HG03558 (cell line): ENCODE measurements around the gene FAM204A.

ENCODE experiments used
- ATAC-seq: cut with Tn5 transposase; IDR thresholded peaks from one replicate; pipeline ENCODE4 v1.9.1; 2021; ENCODE audit warnings: moderate number of reproducible peaks; ENCODE audit not compliant: unreplicated experiment; ENCODE audit errors: extremely low read depth

Gene FAM204A

DNA sequence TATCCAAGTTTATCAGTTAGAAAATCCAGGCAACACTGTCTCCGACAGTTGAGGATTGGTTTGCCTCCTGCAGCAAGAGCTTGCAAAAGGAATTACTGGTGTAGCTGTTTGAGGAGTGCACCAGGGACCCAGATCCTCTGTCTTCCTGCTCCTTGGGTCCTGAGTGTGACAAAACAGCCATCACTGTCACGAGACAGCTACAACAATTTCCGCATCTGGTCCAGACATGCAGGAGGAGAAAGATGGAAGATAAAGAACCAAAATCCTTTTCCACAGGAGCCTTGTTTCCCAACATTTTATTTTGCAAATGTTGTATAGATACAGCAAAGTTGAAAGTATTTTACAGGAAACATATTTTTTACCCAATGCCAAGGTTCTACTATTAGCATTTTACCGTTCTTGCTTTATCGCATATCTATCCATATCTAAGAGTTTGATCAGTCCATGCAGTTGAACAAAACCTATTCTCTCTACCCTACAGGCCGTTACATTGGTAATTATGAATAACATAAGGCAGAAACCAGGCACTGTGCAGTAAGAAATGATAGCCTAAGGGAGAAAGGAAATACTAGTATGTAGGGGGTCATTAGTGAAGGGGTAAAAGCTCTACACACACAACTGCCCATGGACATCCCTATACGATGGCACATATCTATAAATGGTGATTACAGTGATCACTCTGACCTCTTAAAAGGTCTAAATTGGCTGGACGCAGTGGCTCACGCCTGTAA lies 54.9 kb downstream of the FAM204A start:
- no peak for ATAC-seq

DNA sequence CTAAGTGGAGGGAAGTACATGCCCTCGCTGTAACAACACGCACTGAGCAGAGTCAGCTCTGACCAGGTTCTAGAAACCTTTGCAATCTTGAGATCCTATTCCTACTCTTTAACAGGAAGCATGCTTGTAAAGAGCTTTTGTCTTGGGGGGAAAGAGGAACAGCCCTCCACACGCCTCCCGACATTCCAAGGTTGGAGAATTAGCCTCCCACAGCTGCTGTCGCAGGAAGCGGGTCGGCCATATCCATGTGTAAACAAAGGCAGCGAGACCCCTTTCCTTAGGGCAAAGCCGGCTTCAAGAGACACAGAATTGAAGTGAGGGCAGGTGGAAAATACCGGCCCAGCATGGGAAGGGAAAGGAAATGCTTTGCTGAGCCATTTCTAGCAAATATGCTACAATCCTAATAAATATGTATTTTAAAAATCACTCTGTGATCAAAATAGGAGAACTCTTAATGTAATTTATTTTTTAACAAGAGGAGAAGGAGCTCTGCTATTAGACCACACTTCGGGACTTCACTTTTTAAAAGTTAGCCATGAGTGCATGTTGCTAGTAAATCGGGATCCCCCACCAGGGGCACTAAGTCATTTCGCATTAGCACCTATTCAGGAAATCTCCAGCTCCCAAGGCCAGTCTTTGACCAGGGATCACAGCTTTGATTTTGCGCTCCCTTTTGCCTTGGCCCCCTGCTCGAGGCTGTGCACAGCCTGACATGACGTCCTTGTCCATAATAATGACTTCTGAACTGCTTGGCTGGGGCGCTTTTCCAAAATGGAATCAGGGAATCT lies 55.9 kb downstream of the FAM204A start:
- ATAC-seq = no peak

DNA sequence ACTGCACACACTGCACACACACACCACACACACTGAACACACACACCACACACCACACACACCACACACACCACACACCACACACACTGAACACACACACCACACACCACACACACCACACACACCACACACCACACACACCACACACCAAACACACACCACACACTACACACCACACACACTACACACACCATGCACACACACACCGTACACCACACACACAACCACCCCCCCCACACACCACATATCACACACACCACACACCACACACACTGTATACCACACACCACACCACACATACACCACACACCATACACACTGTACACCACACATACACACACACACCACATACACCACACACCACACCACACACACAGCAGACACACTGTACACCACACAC lies 59.5 kb downstream of the FAM204A start:
- no peak for ATAC-seq

DNA sequence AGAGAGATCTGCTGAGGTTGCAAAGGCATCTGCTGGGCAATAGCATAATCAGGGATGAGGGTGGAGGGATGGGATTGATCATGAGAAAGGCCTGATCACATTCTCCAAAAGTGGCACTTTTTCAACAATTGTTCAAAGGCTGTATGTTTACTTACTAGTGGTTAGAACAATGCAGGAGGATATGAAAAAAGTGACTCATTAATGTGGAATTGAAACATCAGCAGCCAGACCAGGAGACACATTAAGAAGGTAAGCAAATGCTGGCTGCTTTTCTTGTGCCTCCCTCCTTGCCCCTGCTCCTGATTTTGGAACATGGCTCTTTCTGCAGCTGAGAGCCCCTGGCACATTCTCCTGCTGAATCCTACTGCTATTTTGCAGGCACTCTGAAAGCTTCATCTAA lies 63.5 kb downstream of the FAM204A start:
- no peak for ATAC-seq

DNA sequence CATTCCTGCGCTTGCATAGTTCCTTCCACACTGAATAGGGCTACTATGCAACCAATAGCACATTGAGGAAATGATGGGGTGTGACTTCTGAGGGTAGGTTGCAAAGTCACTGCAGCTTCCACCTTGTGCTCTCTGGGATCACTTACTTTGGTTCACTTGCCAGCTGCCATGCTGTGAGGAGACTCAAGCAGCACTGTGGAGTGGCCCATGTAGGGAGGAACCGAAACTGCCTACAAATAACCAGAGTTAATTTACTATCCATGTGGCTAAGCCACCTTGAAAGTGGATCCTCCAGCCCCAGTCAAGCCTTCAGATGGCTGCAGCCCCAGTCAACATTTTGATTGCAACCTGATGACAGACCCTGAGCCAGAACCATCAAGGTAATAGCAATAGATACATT lies 64.3 kb downstream of the FAM204A start:
- ATAC-seq = no peak

DNA sequence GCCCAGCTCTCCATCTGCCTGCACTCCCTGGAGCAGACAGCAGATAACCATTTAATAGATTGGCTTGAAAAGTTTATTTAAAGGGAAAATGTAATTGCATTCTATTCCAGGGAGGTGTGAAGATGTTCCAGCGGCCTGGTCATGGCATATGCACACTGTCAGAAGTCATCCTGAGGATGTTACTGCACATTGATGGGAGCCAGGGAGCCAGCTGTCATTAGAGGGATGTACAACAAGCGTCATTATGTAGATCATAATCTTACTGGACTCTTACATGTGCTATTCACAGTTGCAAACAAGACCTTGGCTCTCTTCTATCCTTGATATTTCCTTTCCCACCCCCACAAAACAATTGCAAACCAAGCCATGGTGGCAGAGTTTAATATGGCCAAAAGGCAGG lies 65.4 kb downstream of the FAM204A start:
- no peak for ATAC-seq

DNA sequence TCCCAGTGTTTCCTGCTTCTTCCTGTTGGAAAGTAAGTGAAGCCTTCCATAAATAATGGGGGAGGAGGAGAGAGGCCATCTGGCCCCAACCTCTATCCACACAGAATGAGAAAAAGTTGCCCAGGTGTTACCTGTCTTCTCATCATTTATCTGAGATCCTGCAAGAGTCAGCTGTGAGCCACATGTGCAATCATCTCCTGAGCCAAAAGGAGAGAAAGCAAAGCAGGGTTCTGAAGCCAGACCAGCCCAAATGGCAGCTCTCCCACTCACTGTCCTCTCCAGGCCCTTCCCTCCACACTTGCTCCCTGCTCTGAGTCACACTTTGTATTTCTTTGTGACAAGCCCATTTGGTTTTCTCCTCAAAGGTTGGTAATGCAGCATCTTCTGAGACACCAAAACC lies 65.9 kb downstream of the FAM204A start:
- no peak for ATAC-seq

DNA sequence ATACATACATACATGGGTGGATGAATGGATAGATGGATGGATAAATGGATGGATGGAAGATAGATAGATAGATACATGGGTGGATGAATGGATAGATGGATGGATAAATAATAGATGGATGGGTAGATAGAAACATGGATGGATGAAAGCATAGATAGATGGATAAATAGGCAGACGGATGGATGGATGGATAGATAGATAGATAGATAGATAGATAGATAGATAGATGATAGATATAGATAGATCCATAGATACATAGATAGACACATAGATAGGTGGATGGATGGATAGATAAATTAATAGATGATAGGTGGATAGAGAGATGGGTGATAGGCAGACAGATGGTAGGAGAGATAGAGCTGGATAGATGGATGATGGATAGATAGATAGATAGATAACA lies 68.5 kb downstream of the FAM204A start:
- no peak for ATAC-seq

DNA sequence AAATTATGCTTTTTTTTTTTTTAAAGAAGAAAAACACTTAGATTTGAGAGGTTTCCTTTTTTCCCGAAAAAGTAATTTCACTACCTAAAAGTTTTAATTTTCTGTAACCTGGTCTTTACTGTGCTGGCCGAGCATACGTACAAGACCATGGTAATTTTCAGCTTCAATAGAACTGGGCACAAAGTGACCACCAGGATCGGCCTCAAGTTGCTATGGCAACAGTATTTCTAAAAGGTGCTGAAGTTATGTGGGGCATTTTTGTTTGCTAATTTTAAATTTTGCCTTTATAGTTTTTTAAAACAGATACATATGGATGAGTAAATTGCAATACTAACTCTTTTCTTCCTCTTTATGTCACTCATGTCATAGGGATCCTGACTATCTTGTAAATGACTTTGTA lies 69.4 kb downstream of the FAM204A start:
- ATAC-seq = no peak

DNA sequence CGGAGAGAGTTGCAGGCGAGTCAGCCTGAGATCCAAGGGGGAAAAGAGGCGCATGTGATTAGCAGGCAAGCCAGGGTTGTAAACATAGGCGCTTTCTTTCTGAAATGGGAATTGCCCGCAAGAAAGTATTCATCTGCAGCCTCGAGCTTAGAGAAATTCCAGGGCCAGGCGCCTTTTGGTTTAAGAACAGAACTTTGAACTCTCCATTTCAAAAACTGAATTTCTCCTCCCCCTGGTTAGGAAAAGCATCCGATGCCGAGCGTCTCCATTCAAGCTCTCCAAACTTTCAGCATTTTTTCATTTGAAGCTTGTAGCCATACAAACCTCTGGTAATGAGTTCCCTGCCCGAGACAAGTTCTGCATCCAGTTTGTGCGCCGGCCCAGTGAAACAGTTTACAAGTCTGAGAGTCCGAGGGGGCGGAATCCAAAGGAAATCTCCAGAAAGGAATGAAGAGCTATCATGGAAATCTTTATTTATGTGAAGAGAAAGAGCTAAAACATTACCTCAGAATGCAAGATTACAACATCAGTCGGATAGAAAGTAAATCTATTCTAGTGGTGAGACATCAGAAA lies 69.9 kb downstream of the FAM204A start:
- no peak for ATAC-seq

DNA sequence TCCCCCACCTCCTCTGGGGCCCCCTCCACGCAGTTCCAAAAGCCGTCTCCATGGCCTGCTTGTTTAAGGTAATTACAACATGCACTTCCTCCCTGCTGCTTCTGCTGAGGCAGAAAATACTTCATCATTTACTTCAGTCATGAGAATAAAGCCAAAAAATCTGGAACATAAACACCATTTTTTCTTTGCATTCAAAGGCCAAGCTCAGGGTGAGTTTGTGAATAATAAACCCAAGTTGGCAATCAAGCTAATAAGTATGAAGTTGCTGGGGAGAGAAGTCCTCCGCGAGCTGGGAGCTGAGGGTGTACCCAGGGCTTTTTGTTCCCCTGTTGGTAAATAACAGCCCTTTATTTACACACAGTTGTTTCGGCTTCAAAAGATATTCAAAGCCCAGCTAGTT lies 70.5 kb downstream of the FAM204A start:
- no peak for ATAC-seq

DNA sequence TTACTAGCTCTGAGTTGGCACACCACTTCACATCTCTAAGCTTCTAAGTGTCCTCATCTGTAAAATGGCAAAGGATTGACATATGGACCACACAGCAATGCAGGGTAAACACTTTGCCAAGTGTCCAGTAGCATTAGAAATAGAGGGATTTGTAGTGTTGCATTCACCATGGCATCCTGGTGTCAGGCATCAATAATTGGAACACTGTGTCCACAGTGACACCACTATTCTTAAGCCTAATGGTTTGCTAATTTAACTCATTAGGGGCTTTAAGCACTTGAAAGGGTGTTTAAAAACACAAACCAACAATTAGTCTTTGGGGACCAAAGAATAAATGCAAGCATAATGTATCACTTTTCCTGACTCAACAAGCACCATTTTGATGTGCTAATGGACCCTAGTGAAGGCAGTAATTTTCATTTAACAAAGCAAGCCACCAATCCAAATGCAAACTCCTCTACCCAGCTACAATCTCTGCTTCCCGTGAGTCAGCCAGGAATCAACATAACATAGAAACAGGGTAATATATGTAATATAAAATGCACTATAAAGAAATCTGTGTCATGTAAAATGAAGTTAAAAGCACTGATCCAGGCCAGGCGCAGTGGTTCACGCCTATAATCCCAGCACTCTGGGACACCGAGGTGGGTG lies 75.9 kb downstream of the FAM204A start:
- ATAC-seq = no peak

DNA sequence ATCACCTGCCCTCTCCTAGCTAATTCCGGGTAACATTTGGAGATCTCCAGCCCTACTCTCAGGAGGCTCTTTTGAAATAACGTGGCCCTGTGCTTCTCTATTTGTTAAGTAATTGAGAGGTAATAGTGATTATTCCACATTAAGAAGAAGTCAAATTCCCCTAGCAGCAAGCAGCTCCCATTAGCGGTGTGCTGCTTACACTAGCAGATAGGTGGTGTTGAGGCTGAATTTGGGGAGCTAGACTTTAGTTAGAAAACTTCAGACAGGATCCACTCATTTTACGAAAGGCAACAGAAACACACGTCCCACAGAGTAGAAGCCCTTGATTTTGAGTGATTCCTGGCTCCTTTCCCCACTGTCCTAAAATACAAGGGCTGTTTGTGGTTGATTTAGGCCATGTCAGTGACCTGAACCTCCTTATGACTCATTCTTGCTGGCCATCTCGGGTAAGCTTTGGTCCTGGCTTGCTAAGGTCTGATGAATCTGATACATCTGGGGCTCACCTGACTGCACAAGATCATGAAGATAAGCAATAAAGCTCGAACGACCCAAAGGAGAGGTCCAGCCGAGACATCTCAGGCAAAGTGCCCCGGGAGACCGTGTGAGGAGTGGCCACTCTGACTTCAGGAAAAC lies 77.2 kb downstream of the FAM204A start:
- ATAC-seq = no peak

DNA sequence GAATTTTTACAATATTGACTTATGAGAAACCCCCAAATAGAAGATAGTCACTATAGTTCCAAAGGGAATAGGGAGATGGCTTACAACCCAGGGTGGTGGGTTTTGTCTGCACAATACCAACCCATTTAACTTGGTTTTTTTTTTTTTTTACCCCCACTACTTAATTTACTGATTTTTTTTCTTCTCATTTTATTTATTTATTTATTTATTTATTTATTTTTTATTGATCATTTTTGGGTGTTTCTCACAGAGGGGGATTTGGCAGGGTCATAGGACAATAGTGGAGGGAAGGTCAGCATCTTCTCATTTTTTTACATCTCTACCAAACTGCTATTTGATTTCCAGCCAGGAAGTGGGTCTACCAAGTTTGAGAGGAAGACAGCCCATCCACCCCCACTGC lies 77.9 kb downstream of the FAM204A start:
- ATAC-seq = no peak

DNA sequence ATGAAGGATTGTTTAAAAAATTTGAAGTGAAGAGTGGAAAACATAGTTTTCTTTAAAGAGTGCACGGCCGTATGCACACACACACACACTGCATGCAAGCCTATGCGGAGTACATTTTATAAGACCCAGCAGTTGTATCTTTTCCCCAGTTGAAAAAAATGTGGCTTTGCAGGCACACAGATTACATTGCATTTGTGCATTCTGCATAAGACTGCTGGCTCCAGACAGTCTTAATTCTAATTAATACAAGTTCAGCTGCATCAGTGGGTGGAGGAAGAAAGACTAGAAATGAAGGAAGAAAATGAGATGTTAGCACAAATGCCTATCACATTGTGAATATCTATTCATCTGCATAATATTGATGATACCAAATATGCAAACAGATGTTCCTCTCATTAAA lies 79.6 kb downstream of the FAM204A start:
- ATAC-seq = no peak

DNA sequence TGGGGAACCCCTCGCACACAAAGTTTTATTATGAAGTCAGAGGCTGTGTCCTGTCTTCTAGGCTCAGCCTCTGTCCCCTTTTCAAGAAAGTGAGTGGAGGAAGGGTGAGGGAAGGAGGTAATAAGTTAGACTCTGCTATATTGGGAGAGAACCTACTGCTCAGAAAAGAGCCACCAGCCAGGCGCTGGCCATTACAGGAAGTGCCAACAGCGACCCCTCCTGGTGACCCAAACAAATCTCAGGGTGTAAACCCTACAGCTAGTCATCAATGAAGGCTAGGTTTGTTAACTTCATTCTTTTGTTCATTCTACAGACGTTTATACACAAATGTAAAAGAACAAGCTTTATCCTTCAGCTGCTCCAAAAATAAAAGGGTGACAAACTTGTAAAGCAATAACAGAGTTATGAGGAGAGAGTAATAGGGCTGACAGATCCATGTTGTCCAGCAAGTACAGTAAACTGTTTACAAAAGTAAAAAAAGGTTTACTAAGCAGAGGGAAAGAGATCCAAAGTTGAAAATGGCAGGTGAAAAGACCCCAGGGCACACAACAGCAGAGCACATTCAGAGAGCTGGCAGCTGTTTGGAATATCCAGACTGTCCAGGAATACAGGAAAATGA lies 82.7 kb downstream of the FAM204A start:
- ATAC-seq = no peak

DNA sequence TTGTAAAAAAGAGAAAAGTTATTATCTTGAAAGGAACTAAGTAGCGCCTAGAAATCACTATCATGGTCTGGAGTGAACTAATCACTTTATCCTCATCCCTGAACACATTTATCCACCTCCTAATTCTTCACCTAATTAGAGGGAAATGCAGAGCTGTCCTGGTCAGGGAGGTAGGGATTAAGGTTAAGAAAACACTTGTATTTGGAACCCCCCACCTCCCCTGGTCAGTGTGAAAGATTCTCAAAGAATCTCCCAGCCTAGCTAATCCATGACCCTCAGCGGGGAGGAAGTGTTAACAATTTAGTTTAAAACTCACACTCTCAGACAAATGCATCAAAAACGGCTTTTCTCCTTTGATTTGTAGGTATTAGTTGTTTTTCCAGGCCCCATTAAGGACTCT lies 83.8 kb downstream of the FAM204A start:
- ATAC-seq = no peak

DNA sequence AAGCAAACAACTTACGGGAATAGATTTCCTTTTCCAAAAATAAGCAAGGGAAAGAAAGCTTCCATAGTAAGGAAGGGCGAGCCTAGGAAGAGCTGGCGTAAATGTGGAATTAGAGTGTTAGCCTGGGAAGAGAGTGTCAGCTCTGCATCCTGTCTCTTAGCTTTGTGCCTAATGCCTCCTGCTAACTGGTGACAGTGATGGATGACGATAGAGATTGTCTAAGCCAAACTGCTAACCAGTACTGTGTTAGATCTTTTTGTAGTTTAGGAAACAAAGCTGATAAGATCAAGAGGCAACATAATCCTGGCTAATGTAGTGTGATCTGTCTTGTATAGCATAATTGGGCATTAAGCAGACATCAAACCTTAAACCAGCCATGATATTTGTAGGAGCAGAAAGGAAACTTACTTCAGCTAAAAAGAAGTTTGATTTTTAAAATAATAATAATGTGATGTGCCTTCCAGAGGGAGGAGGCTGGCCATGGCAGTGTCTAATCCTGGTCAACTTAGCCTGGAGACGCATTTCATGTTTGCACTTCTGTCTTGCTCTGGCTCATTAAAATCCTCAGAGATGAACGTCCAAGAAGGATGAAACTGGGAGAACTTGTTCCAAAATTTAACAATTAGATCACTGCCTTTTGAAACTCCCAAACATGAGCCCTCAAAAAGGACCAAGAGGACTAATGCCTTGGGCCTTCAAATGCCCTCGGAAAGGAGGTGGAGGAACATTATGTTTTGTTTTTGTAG lies 85.1 kb downstream of the FAM204A start:
- ATAC-seq = no peak

DNA sequence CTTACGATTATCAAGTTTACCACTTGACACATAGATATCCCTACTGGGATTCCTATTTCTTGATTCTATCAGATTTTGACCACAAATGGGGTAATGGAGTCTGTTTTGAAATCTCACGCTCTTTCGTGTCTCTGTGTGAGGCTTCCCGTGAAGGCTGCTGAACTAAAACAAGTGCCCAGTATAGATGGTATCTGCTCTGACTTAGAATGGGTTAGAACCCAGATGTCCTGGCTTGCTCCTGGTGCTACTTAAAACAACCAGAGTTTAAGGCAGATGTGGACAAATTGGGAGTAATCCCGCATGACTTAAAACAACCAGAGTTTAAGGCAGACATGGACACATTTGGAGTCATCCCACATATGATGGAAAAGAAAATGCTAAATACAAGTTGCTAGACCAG lies 85.9 kb downstream of the FAM204A start:
- ATAC-seq = no peak

DNA sequence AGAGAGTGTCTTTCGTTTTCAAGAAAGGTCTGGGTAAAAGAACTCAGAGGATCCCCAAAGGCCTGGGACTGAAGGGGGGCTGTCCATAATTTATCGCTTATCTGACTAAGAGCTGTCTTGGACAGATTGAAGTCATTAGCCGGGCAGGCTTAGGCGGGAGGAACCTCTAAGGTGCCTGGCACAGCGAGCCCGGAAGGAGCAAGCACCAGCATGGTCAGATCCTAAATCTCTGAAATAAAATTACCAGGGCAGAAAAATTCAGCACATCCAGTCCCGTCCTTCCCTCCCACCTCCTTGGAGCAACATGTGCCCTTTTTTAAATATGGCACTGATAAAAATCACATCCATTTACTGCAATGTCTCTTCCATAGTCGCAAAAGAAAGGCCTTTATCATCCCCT lies 86.8 kb downstream of the FAM204A start:
- no peak for ATAC-seq
